GM12875 (cell line): Measurements from ENCODE around the gene PIK3CB.
"Not testable (repeated sequence)": the region's sequence is repeated elsewhere in the genome, so short reads cannot be mapped to it uniquely, and the experiment has no call there.

Experiments
- H3K4me3 ChIP-seq: one replicate; pipeline ENCODE4 v1.5.1; 2011; ENCODE audit warnings: low read depth, low read length, control low read depth
- CTCF ChIP-seq: IDR thresholded peaks from 2 replicates; pipeline ENCODE4 v1.5.1; 2011; ENCODE audit warnings: low read depth, mild to moderate bottlenecking, control low read depth, inconsistent platforms, low read length, moderate library complexity, borderline replicate concordance; ENCODE audit not compliant: insufficient read depth

The PIK3CB gene

GRCh38 chr3:138829886-138830510, 4.7 kb downstream of the PIK3CB start:
- no peak for TF ChIP-seq CTCF
- no peak overlapping the region for H3K4me3 ChIP-seq

- no peak for TF ChIP-seq CTCF
These were observed 5.6 kb downstream of the PIK3CB start for GRCh38 chr3:138829097-138829496.

GRCh38 chr3:138827222-138827621, 7.5 kb downstream of the PIK3CB start:
- H3K4me3 ChIP-seq = no peak overlapping the region
- TF ChIP-seq CTCF = no peak

More at GRCh38 chr3:138829097-138829496, 5.6 kb downstream of the PIK3CB start:
- H3K4me3 ChIP-seq = no peak overlapping the region

GRCh38 chr3:138825336-138825735, 9.4 kb downstream of the PIK3CB start:
- no peak overlapping the region for H3K4me3 ChIP-seq
- no peak for TF ChIP-seq CTCF

GRCh38 chr3:138824114-138824506, 10.6 kb downstream of the PIK3CB start:
- TF ChIP-seq CTCF = no peak
- no peak overlapping the region for H3K4me3 ChIP-seq

GRCh38 chr3:138820379-138820778, 14.3 kb downstream of the PIK3CB start:
- H3K4me3 ChIP-seq = not testable (repeated sequence)

GRCh38 chr3:138818185-138818860, 16.4 kb downstream of the PIK3CB start:
- H3K4me3 ChIP-seq = no peak overlapping the region
- TF ChIP-seq CTCF = no peak
